Activated CD4-positive, alpha-beta T cell treated with anti-CD3 and anti-CD28 coated beads for 24 hours (primary cell): ENCODE data around the gene TPT1.

Experiments
- DNase-seq, 2 donors: peaks; one replicate each; pipeline ENCODE4 v3.0.0-alpha.2; 2020; ENCODE audit warnings: low read depth in 2 of 2

TPT1 gene

DNA sequence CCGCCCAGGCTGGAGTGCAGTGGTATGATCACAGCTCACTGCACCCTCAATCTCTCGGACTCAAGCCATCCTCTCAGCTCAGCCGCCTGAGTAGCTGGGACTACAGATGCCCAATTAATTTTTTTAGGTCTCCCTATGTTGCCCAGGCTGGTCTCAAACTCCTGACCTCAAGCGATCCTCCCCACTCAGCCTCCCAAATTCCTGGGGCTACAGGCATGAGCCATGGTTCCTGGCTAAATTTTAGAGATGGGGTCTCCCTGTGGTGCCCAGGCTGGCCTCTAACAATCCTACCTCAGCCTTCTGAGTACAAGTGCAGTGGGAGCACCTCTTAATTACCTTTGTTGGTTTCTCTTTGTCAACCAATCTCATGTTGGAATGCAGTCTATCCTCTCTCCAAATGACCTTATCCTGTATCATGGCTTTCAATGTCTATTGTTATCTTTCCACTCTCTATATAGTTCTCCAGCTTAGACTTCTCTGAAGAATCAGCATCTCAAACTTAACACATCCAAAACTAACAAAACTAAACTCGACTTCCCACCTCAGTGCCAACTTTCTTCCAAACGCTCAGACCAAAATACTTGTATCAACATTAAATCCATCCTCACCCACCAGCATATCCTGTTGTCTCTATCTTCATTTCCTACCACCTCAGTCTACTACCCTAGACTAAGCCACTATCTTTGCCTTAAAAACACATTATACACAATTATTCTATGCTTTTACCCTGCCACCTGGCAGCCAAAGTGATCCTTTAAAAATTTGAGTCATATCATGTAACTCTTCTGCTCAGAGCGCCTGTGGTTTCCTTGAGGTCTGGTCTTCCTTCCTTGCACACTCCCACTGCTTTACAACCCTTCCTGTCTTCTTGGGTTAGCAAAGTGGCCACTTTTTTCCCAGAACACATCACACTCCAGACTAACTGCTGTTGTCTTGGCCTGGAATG lies 6.7 kb downstream of the TPT1 start:
- DNase-seq: no peak

DNA sequence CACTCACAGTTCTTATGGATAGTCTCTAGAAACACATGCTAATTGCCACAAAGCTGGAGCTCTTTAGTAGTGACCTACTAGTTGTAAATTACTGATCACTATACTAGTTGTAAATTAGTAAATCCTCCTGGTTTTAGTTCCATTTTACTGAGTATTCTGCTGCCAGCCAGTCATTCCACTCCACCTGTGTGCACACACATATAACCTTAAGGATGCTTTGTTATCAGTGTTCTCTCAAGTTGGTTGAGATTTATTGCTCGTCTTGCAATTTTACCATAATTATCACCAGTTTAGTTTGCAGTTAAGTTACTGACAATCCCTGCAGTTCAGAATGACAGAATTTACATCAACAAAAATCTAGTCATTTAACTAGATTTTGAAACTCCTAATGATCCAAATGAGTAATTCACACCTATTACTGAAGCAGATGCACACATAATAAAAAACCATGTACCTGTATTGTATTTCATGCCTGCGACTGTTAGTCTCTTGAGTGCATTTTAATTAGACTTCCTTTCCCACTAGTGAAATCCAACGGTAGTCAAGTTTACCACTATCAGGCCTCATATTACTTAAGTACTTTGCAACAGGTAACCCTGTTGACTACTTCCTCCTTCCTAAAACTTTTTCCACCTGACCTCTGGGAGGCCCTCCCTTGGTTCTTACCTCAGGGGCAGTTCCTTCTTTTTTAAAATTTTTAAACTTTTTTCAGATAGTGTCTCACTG lies 7.6 kb downstream of the TPT1 start:
- no peak for DNase-seq

DNA sequence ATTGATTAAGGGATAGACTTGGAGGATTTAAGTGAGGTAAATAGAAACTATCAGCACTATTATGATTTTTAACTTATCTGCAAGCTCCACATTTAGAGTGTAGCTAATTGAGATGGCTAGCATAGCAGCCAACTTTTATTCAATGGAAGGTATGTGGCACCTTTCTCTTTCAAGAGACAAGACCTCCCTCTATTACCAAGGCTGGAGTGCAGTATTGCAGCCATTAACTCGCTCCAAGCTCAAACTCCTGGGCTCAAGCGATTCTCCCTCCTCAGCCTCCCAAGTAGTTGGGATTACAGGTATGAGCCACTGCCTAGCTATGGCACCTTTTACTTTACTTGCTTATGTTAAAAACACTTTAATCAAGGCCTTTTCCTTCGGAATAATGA lies 8.2 kb downstream of the TPT1 start:
- DNase-seq: no peak

DNA sequence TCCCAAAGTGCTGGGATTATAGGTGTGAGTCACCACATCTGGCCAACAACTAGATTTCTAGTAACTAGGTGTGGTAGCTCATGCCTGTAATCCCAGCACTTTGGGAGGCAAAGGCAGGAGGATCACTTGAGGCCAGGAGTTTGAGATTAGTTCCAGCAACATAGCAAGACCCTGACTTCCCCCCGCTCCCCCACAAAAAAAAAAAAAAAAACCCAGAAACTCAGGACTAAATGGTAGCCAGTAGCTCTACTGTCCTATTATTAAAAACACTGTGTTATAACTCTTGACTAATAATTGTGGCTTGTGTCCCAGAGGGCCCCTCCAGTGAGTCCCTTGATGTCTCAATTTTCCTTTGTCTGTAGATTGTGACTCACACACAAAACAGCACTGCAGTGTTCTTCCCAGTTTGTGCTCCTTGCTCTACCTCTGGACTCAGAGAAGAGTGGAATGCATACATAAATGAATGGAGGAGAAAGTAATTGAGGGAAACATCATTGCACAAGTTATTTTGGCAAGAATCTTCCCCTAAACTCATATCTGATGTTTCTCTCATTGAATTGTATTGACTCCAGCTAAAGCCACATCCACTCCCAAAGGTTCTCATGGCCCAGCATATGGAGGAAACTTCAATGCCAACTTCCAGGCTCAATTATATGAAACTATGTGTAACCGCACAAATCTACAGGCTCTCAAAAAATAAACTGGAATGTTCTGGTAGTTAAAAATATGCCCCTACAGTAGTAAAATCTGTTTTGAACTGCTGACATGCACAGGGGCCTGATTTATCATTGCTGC lies 8.8 kb downstream of the TPT1 start:
- DNase-seq: no peak

DNA sequence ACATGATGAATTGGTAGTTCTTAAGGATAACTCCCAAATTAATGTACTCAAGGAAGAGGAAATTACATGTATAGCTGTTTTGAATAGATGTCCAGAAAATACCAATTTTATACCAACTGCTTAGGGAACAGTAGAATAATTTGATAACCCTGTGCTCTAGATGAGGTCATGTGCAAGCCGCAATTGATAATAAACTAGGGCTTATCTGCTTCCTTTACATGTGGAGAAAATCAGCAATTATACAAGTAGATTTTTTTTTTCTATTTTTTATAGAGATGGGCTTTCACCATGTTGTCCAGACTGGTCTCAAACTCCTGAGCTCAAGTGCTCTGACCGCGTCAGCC lies 9.3 kb downstream of the TPT1 start:
- no peak for DNase-seq

DNA sequence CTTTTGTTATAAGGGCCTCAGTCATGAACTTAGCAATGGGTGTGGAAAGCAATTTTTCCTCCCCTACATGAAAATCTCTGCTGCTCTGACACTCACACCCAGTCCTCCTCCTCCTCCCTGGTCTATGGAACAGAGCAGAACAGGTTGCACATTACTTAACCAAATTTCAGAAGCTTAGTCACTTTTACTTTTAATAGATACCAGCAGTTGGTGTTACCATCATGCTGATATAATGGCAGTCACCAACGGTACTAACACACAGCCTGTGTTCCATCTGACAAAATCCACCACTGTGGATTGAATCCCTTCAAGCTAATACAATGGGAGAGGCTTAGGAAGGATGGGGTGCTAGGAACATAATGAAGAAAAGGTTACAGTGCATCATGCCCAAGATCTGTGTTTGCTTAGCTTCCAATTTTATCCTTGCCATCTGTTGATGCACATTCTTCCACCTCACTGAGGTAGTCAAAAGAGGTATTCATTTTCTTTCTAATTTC lies 9.8 kb downstream of the TPT1 start:
- DNase-seq: no peak

DNA sequence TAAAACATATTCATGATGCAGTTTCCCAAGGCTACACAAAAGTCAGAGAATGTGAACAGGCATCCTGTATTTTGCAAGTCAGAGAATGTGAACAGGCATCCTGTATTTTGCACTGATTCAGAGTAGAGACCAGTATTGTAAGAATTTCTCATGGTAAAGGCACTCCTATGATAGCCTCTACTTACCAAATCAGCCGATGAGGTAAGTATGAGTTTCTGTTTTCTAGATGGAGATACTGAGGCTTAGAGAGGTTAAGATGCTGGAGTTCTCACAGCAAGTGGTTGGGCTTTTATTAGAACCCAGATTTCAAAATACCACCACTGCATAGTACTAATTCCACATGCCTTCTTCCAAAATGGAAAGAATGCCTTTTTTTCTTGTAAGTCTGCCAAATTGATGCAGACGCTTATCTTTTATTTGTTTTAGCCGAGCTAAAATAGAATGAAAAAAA lies 12.3 kb downstream of the TPT1 start:
- no peak for DNase-seq

DNA sequence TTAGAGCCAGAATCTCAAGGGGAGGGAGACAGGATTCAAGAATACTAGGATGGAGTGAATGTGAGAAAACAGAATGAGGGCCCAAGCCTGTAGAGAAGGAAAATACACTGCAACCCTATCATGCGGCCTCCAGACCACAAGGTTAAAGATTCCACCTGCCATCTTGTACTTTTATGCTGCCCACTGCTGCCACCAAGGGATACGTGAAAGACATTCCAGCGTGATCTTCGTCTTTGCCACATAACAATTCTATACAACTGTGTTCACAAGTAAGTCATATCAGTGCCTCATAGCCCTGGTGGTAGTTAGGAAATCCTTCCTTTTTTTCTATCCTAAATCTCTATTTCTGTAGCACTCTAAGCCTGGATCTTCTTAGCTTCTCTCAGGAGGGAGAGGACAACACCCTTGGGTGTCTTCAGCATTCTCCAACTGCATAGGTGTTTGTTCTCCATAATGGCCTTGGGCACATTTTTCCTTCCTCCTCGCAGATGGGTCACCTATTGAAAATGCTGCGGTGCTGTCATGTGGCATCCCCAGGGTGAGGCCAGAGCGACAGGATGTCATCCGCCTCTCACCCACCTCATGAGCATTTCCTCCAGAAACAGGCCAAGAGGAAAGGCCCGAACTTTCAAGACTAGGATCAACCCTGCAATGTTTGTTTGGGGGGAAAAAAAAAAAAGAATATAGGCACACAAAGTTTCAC lies 13.6 kb downstream of the TPT1 start:
- no peak for DNase-seq

DNA sequence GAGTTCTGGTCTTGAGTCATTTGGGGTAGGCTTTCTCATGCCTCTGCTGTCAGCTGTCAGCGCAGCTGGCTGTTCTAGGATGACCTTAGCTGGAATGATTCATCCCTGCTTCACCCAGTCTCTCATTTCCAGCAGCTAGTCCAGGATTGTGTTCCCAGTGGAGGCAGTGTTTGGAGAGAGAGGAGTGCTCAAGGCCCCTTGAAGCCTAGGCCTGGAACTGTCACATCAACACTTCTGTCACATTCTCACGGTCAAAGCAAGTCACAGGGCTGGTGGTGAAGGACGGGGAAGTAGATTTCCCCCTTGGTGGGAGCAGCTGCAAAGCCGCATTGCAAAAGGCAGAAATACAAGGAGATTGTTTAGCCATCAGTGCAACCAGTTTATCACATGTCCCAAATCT lies 15.2 kb downstream of the TPT1 start:
- DNase-seq: no peak

DNA sequence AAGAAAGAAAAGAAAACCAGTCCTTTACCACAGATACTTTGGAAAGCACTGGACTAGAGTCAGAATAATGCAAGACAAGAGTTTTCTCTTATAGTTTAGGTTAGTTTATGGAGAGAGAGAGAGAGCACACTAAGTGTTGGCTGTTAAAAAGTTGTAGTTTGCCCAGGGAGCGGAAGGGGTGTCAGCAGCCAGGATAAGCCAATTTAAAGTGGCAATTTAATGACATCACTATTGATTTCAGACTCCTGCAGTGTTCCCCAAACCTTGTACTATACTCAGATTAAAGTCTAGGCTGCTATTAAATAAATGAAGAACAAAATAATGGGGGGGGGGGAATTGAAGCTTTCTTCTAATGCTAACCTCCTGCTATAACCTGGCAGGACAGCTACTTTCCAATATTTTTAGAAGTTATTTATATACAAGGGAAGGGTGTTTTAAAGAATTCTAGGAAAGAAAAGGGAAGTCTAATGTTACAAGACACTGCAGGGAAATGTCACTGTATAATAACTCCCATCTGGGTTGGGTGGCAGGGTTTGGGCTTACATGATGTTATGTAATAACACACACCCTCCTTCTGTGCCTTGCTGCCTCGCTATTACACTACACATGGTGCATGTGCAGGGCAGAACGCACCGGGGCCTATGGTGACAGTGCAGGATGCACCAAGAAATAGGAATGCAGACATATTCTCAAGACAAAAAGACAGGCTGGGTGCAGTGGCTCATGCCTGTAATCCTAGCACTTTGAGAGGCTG lies 19.9 kb downstream of the TPT1 start:
- no peak for DNase-seq

DNA sequence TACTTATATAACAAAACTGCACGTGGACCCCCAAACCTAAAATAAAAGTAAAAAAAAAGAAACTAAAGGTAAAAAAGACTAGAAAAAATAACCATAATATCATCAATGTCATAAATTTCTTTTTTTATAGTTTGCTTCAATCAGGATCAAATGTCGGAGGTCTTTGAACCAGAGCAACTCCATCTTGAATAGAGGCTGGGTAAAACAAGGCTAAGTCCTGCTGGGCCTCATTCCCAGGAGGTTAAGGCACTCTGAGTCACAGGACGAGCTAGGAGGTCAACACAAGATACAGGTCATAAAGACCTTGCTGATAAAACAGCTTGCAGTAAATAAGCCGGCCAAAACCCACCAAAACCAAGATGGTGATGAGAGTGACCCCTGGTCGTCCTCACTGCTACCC lies 24.0 kb downstream of the TPT1 start:
- no peak for DNase-seq

DNA sequence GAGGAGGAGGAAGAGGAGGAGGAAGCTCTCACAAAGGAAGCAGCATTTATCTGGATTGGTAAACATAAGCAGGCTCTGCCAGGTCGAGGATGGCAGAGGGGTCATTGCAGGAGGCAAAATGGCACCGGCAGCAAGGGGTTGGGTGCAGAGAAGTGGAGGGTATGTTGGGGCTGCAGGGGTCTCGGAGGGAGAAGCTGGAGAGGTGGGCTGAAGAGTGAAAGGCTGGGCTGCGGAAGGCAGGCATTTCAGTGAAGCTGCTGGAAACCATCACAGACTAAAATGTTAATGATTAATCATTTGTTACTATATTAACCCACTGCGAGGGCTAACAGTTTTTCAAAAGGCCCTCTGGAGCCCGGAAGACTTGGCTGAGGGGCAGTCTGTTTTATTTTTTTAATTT lies 24.6 kb downstream of the TPT1 start:
- DNase-seq: no peak

DNA sequence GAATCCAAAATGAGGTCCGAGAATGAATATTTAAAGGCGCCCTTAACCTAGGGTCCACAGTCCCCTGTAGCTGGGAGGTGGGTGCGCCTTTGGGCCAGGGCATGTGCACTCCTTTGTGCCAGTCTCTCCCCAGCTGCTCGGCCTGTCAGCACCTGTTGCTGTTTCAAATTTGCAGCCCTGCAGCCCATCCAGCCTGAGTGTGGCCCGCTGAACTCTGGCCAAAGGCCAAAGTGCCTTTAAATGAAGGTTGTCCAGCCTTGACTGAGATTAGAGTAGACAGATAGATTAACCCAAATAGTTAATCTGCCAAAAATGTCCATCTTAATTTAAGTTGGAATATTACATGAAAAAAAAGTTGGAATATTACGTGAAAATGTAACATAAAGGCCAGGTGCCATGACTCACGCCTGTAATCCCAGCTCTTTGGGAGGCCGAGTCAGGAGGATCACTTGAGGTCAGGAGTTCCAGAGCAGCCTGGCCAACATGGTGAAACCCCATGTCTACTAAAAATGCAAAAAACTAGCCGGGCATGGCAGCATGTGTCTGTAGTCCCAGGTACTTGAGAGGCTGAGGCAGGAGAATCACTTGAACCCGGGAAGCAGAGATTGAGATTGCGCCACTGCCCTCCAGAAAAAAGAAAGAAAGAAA lies 25.3 kb downstream of the TPT1 start:
- DNase-seq: no peak

DNA sequence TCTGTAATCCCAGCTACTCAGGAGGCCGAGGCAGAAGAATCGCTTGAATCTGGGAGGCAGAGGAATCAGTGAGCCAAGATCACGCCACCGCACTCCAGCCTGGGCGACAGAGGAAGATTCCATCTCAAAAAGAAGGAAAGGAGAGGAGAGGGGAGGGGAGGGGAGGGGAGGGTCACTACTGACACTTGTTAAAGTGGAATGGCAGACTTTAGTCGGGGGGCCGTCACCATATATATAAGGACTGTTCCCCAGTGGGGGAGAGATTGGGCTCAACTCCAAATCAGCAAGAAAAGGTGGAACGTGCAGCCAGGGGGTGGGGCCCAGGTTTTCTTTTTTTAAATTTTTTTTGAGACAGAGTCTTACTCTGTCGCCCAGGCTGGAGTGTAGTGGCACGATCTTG lies 26.2 kb downstream of the TPT1 start:
- no peak for DNase-seq

DNA sequence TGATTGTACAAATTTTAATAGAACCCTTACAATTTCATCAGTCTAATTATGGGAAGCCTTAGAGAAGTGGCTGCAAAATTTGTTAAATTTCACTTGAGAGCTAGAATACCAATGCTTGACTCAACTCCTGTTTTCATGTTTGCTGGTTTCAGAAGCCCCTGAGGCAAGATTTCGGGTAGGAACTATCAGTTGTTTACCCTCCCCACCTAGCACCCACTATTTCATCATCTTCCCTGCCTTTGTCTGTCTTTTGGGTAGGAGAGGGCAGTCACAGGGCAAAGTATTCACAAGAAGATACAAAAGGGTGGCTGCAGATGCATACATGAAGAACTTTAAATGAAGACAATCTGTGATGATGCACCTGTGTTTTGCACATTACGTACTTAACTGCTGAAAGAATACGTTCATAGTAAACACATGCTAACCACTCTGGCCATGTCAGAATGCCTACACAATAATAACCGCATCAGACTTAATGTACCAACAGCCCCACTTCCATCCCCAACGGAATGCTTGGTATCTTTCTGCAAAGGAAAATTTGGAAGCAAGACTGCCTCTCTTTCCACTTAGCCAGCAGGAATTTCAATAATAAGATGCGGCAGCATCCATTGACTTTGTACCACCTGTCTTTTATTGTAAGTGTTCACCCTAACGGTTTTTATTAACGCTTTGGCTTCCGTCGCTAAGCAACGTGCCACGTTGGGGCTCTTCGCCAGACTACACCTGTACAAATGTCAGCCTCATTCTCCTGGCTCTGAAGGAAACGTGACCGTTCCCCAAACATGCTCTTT lies 30.4 kb downstream of the TPT1 start:
- DNase-seq: no peak

DNA sequence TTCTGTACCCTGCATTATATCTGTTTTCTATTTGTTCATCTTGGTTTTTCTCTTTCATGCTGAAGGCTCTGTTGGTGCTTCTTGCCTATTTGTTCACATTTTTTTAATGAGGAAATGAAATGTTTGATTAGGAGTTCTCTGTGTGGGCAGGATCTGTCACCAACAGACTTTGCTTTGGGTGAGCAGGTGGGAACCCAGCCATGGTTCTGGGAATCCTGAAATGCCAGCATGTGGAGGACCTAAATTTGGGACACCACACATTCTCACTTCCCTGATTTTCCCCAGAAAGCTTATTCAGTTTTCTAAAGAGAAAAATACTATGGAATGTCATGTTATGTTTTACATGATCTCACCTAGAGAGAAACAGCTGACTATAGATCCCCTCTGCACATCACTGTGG lies 34.0 kb downstream of the TPT1 start:
- DNase-seq: no peak

DNA sequence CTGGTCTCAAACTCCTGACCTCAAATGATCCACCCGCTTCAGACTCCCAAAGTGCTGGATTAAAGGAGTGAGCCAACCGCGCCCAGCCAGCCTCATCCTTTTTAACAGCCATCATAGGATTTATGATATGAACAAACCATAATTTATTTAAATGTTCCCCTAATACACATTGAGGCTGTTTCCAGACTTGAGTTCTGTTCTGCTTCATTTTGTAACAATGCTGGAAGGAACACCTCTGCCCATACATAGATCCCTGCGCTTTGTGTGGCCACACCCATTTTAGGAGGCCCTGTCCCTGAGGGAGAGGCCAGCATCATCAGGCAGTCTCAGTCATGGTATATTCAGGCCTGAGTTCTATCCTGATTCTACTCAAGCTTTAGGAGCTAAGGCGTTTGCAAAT lies 35.9 kb downstream of the TPT1 start:
- DNase-seq: no peak

DNA sequence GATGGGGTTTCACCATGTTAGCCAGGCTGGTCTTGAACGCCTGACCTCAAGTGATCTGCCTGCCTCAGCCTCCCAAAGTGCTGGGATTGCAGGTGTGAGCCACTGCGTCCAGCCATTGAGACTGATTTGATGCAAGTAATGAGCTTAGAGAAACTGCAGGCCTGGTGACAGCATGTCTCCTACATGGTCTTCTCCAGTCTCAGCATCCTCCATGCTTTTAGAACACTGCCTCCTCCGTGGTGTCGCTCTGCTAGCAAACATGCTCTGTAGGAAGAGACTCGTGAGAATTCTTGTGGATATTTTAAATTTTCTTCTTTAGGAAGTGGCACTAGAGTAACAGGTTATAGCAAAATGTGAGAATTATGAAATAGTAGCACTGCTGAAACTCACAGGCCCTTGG lies 37.1 kb downstream of the TPT1 start:
- no peak for DNase-seq

DNA sequence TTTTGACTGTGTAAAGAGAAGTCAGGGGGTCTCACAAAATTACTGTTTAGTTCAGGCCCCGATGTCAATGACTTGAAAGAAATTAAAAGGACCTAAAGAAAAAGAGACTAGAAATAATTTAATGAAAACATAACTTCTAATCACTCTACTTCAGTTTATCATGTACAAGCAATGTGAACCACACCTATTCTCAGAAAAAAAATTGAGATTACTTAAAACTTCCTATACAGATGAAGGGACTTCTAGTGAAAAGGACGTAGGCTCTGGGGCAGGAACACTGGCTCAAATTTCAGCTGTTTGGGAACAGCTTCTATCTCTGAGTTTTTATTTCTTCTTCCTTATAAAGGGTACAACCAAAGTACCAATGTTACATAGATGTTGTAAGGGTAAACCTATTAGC lies 38.0 kb downstream of the TPT1 start:
- no peak for DNase-seq

DNA sequence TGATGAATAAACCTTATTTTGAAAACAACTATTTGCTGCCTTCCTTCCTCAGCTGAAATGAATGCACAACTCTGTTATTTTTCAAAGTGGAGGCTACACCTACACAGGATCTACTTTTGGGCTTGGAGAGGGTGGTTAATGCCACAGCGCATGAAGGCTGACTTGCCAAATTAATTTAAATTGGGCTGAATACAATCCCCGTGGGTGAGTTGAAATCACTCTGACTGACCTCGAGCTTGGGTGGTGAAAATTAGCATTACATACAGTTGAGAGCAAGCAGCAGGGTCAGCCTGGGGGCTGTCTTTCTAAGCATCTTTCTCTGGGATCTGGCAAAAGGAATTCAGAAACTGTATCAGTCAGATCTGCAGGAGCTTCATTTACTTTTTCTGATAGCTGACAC lies 38.5 kb downstream of the TPT1 start:
- DNase-seq: no peak
